ENCODE results near the gene PPARD.

The PPARD gene

DNA sequence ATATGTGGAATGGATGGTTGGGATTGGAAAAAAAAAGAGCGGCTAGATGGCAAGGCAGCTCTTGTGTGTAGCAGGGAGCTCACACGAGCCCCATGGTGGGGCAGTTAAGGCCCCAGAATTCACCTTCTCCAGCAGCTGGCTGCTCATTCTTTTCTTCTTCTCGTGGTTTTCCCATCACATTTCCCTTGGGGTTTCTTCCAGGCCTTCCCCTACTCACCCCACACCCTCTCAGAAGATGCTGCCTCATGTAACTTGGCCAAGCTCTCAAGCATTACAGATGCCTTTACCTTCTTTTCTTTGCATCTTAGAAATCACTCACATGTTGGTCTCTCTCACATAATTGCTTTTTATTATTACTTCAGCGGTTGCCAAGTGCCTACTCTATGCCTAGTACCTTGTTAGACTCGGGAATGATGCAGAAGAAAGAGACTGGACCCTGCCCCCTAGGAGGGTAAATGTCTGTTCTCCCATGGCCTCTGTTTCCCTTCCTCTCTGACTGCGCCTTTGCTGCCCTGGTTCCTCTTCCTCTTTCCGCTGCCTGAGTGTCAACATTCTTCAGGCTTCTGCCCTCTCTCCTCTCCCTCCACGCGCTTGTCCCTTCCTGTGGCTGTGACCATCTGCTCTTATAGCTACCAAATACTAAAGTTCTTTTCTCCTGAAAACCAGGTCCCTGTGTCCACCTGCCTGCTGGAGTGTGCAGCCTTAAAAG, 28.6 kb downstream of the PPARD start:
- no peak overlapping the region for H3K9ac ChIP-seq (ENCODE audit: low read depth, low read length)
- H3K4me3 ChIP-seq (ENCODE audit: low read depth, low read length): no peak overlapping the region
- H3K9me3 ChIP-seq (ENCODE audit: control insufficient read depth, insufficient read depth, low read length): no peaks in the 10 kb centered on the region
- no peaks in the 10 kb centered on the region for H3K4me1 ChIP-seq (ENCODE audit: control insufficient read depth, insufficient read depth, low read length)
- no peak overlapping the region for H3K27ac ChIP-seq (ENCODE audit: low read depth, low read length)
- no peaks in the 10 kb centered on the region for H3K27me3 ChIP-seq (ENCODE audit: control insufficient read depth, insufficient read depth, low read length)
- no peaks in the 10 kb centered on the region for H3K36me3 ChIP-seq (ENCODE audit: control insufficient read depth, insufficient read depth, low read length)

DNA sequence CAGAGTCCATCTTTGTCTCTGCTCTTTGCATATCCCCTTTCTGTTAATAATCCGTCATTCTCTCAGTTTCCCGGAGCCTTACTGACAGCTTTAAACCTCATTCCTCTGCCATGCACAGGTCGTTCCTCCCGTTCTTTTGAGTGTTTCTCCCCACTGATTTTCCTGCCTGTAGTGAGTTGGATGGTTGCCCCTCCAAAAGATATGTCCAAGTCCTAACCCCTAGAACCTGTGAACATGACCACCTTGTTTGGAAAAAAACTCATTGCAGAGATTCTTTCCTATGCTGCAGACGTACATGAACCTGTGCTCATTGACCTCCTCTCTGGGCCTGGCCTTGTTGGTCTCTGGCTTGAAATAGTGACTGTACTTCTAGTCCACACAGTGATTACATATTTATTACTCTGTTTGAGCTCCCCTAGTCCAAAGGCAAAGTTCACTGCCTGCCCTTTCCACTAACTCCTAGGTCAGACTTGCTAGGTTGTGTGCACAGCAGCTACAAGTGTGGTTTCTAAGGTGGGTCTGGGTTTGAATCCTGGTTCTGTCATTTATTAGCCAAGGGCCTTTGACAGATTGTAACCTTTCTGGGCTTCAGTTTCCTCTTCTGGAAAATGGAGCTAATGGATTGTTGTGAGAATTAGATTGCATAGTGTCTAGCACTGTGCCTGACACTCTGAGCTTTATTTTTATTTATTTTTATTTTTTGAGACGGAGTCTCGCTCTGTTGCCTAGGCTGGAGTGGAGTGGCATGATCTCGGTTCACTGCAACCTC, 29.3 kb downstream of the PPARD start:
- no peaks in the 10 kb centered on the region for H3K9me3 ChIP-seq (ENCODE audit: control insufficient read depth, insufficient read depth, low read length)
- no peaks in the 10 kb centered on the region for H3K36me3 ChIP-seq (ENCODE audit: control insufficient read depth, insufficient read depth, low read length)
- no peak overlapping the region for H3K4me3 ChIP-seq (ENCODE audit: low read depth, low read length)
- H3K27me3 ChIP-seq (ENCODE audit: control insufficient read depth, insufficient read depth, low read length): no peaks in the 10 kb centered on the region
- no peak overlapping the region for H3K9ac ChIP-seq (ENCODE audit: low read depth, low read length)
- H3K4me1 ChIP-seq (ENCODE audit: control insufficient read depth, insufficient read depth, low read length): no peaks in the 10 kb centered on the region
- H3K27ac ChIP-seq (ENCODE audit: low read depth, low read length): no peak overlapping the region

GRCh38 chr6:35372633-35373032, 30.3 kb downstream of the PPARD start:
- H3K9me3 ChIP-seq (ENCODE audit: control insufficient read depth, insufficient read depth, low read length): no peaks in the 10 kb centered on the region
- H3K27ac ChIP-seq (ENCODE audit: low read depth, low read length): no peak overlapping the region
- H3K27me3 ChIP-seq (ENCODE audit: control insufficient read depth, insufficient read depth, low read length): no peaks in the 10 kb centered on the region
- H3K4me1 ChIP-seq (ENCODE audit: control insufficient read depth, insufficient read depth, low read length): no peaks in the 10 kb centered on the region
- H3K4me3 ChIP-seq (ENCODE audit: low read depth, low read length): no peak overlapping the region
- no peaks in the 10 kb centered on the region for H3K36me3 ChIP-seq (ENCODE audit: control insufficient read depth, insufficient read depth, low read length)
- no peak overlapping the region for H3K9ac ChIP-seq (ENCODE audit: low read depth, low read length)

- H3K9me3 ChIP-seq (ENCODE audit: control insufficient read depth, insufficient read depth, low read length): no peaks in the 10 kb centered on the region
- no peaks in the 10 kb centered on the region for H3K36me3 ChIP-seq (ENCODE audit: control insufficient read depth, insufficient read depth, low read length)
- H3K27me3 ChIP-seq (ENCODE audit: control insufficient read depth, insufficient read depth, low read length): no peaks in the 10 kb centered on the region
- no peak overlapping the region for H3K9ac ChIP-seq (ENCODE audit: low read depth, low read length)
- H3K4me3 ChIP-seq (ENCODE audit: low read depth, low read length): no peak overlapping the region
- H3K27ac ChIP-seq (ENCODE audit: low read depth, low read length): no peak overlapping the region
- H3K4me1 ChIP-seq (ENCODE audit: control insufficient read depth, insufficient read depth, low read length): no peaks in the 10 kb centered on the region
These were observed 33.9 kb downstream of the PPARD start for GRCh38 chr6:35376281-35376680.

DNA sequence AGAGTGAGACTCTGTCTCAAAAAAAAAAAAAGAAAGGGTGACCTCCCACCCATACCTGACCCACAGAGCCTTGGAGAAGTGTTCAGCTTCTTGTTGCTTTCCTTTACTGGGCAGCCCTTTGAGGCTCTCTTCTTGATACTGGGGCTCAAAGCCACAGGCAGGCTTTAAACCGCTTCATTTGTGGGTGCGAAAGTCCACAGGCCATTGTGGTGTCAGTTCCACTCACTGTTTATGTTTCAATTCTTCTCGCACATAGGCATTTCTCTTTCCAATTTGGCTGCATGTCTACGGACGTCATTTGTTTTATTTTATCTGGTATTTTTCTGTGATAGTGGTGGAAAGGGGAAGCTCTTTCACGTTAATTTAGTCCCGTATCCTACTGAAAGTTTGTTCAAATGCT, 34.6 kb downstream of the PPARD start:
- no peaks in the 10 kb centered on the region for H3K36me3 ChIP-seq (ENCODE audit: control insufficient read depth, insufficient read depth, low read length)
- H3K4me1 ChIP-seq (ENCODE audit: control insufficient read depth, insufficient read depth, low read length): no peaks in the 10 kb centered on the region
- H3K27ac ChIP-seq (ENCODE audit: low read depth, low read length): no peak overlapping the region
- no peak overlapping the region for H3K4me3 ChIP-seq (ENCODE audit: low read depth, low read length)
- H3K9me3 ChIP-seq (ENCODE audit: control insufficient read depth, insufficient read depth, low read length): no peaks in the 10 kb centered on the region
- H3K27me3 ChIP-seq (ENCODE audit: control insufficient read depth, insufficient read depth, low read length): no peaks in the 10 kb centered on the region
- no peak overlapping the region for H3K9ac ChIP-seq (ENCODE audit: low read depth, low read length)

DNA sequence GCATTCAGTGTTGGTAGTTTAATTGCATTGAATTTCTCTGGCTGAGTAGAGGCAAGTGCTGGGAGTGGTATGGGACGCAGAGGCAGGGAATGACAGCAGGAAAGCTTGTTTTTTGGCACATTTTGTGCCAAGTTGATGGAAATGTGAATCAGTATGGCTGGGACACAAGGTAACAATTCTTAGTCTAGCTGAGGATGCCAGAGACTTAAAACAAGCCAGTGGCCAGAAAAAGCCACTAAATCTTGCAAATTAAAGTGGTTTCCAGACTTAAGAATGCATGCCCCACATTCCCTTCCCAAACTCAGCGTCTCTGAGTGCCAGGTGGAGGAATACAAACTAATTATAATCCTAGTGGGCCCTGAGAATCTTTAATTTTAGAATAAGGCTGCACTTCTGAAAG, 35.9 kb downstream of the PPARD start:
- Histone ChIP-seq H3K9ac (ENCODE audit: low read depth, low read length) (no peak overlapping the region), H3K36me3 (ENCODE audit: control insufficient read depth, insufficient read depth, low read length) (no peaks in the 10 kb centered on the region), H3K4me1 (ENCODE audit: control insufficient read depth, insufficient read depth, low read length) (no peaks in the 10 kb centered on the region), H3K27ac (ENCODE audit: low read depth, low read length) (no peak overlapping the region), H3K9me3 (ENCODE audit: control insufficient read depth, insufficient read depth, low read length) (peaks cover 9% of the 10 kb centered on the region; the same call in 1 of the 2 replicates), H3K27me3 (ENCODE audit: control insufficient read depth, insufficient read depth, low read length) (no peaks in the 10 kb centered on the region), H3K4me3 (ENCODE audit: low read depth, low read length) (no peak overlapping the region)

DNA sequence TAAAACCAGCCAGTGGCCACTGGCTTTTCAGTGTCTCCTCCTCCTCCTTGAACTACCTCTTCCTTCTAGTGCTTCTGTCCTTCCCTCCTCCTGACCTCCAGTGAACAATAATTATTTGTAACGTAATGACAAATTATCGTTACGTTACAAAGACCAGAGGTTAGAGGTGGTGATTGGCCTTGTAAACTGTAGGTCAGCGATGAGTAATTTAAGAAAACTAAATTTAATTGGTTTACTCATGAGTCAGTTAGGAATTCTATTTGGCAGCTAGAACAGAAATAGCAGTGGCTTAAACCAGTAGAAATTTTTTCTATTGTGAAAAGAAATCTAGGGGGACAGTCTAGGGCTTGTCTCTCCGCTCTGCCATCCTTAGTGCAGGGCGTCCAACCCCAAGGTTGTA, 38.8 kb downstream of the PPARD start:
- Histone ChIP-seq H3K9me3 (ENCODE audit: control insufficient read depth, insufficient read depth, low read length) (peaks cover 9% of the 10 kb centered on the region; the same call in 1 of the 2 replicates), H3K4me3 (ENCODE audit: low read depth, low read length) (no peak overlapping the region), H3K36me3 (ENCODE audit: control insufficient read depth, insufficient read depth, low read length) (no peaks in the 10 kb centered on the region), H3K4me1 (ENCODE audit: control insufficient read depth, insufficient read depth, low read length) (no peaks in the 10 kb centered on the region), H3K27me3 (ENCODE audit: control insufficient read depth, insufficient read depth, low read length) (no peaks in the 10 kb centered on the region), H3K9ac (ENCODE audit: low read depth, low read length) (no peak overlapping the region), H3K27ac (ENCODE audit: low read depth, low read length) (no peak overlapping the region)

- H3K9me3 ChIP-seq (ENCODE audit: control insufficient read depth, insufficient read depth, low read length): peaks cover 9% of the 10 kb centered on the region; the same call in 1 of the 2 replicates
- H3K4me1 ChIP-seq (ENCODE audit: control insufficient read depth, insufficient read depth, low read length): no peaks in the 10 kb centered on the region
- no peak overlapping the region for H3K4me3 ChIP-seq (ENCODE audit: low read depth, low read length)
- no peak overlapping the region for H3K27ac ChIP-seq (ENCODE audit: low read depth, low read length)
- no peaks in the 10 kb centered on the region for H3K36me3 ChIP-seq (ENCODE audit: control insufficient read depth, insufficient read depth, low read length)
- H3K27me3 ChIP-seq (ENCODE audit: control insufficient read depth, insufficient read depth, low read length): no peaks in the 10 kb centered on the region
- no peak overlapping the region for H3K9ac ChIP-seq (ENCODE audit: low read depth, low read length)
These were observed 39.7 kb downstream of the PPARD start for GRCh38 chr6:35382015-35382414.

- Histone ChIP-seq H3K4me3 (ENCODE audit: low read depth, low read length) (no peak overlapping the region), H3K27ac (ENCODE audit: low read depth, low read length) (no peak overlapping the region), H3K9me3 (ENCODE audit: control insufficient read depth, insufficient read depth, low read length) (peaks cover 9% of the 10 kb centered on the region; the same call in 1 of the 2 replicates), H3K4me1 (ENCODE audit: control insufficient read depth, insufficient read depth, low read length) (no peaks in the 10 kb centered on the region), H3K36me3 (ENCODE audit: control insufficient read depth, insufficient read depth, low read length) (no peaks in the 10 kb centered on the region), H3K27me3 (ENCODE audit: control insufficient read depth, insufficient read depth, low read length) (no peaks in the 10 kb centered on the region), H3K9ac (ENCODE audit: low read depth, low read length) (no peak overlapping the region)
These were observed 43.3 kb downstream of the PPARD start for GRCh38 chr6:35385457-35386202.

GRCh38 chr6:35386989-35387388, 44.6 kb downstream of the PPARD start:
- H3K4me1 ChIP-seq (ENCODE audit: control insufficient read depth, insufficient read depth, low read length): no peaks in the 10 kb centered on the region
- no peaks in the 10 kb centered on the region for H3K27me3 ChIP-seq (ENCODE audit: control insufficient read depth, insufficient read depth, low read length)
- peaks cover 9% of the 10 kb centered on the region; the same call in 1 of the 2 replicates for H3K9me3 ChIP-seq (ENCODE audit: control insufficient read depth, insufficient read depth, low read length)
- no peak overlapping the region for H3K27ac ChIP-seq (ENCODE audit: low read depth, low read length)
- no peak overlapping the region for H3K4me3 ChIP-seq (ENCODE audit: low read depth, low read length)
- H3K36me3 ChIP-seq (ENCODE audit: control insufficient read depth, insufficient read depth, low read length): no peaks in the 10 kb centered on the region
- no peak overlapping the region for H3K9ac ChIP-seq (ENCODE audit: low read depth, low read length)

DNA sequence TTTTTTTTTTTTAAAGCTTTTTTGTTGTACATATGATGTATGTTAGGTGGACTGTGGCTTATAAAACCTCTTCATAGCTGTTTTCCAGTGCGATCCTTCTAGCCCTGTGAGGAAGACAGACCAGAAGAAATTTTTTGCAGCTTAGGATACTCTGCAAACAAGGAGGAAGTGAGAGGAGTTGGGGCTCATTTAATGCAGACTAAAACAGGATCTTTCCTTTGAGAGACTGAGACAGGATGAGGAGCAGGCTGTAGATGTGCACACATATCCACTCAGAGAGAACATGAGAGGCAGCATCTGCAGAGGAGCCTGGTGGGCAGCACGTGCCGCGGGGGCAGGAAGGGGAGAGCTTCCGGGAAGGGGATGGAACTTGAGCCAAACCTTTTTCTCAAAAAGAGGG, 45.7 kb downstream of the PPARD start:
- no peaks in the 10 kb centered on the region for H3K27me3 ChIP-seq (ENCODE audit: control insufficient read depth, insufficient read depth, low read length)
- H3K4me1 ChIP-seq (ENCODE audit: control insufficient read depth, insufficient read depth, low read length): no peaks in the 10 kb centered on the region
- no peaks in the 10 kb centered on the region for H3K36me3 ChIP-seq (ENCODE audit: control insufficient read depth, insufficient read depth, low read length)
- no peak overlapping the region for H3K4me3 ChIP-seq (ENCODE audit: low read depth, low read length)
- H3K27ac ChIP-seq (ENCODE audit: low read depth, low read length): no peak overlapping the region
- H3K9me3 ChIP-seq (ENCODE audit: control insufficient read depth, insufficient read depth, low read length): peaks cover 1% of the 10 kb centered on the region; the same call in 1 of the 2 replicates
- no peak overlapping the region for H3K9ac ChIP-seq (ENCODE audit: low read depth, low read length)
